PFSK-1 (cell line): ENCODE data around the gene ABHD11.

Experiments used
- POLR2AphosphoS5 ChIP-seq: IDR thresholded peaks from 2 replicates; pipeline ENCODE4 v1.6.1; 2012; ENCODE audit warnings: low read depth, mild to moderate bottlenecking, control low read depth, low read length, moderate library complexity
- SIN3A ChIP-seq: IDR thresholded peaks from 2 replicates; pipeline ENCODE4 v1.6.1; 2012; ENCODE audit warnings: mild to moderate bottlenecking, low read length, moderate library complexity, borderline replicate concordance; ENCODE audit not compliant: insufficient read depth
- TF ChIP-seq, protein P1 (sequence below), 2 experiments: IDR thresholded peaks; 2 replicates each; pipeline versions ENCODE4 v1.6.1 to v1.8.0; 2011 to 2012; ENCODE audit warnings: low read depth in 2 of 2, low read length in 2 of 2, control low read depth in 1 of 2, inconsistent platforms in 1 of 2, mild to moderate bottlenecking in 1 of 2, moderate library complexity in 1 of 2; ENCODE audit not compliant: insufficient read depth in 1 of 2

DNA sequence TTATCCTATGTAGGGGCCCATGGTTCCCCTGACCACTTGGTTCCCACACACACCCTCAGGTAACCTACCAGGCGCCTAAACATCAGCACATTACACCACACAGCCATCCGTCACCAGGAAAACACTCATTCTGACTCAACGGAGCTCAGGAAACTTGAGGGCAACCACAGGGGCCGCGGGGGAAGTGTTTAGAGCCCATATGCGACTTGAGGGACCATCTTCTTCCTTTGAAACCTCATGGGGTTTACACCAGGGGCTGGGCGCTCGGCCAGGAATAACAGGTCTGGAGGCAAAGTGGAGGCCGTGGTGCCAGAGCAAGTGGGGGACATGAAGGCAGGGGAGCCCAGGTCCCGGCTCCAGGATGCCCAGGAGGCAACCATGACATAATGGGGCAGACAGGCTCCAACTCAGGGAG, 20.6 kb downstream of the ABHD11 start:
- TF ChIP-seq, protein P1, sequence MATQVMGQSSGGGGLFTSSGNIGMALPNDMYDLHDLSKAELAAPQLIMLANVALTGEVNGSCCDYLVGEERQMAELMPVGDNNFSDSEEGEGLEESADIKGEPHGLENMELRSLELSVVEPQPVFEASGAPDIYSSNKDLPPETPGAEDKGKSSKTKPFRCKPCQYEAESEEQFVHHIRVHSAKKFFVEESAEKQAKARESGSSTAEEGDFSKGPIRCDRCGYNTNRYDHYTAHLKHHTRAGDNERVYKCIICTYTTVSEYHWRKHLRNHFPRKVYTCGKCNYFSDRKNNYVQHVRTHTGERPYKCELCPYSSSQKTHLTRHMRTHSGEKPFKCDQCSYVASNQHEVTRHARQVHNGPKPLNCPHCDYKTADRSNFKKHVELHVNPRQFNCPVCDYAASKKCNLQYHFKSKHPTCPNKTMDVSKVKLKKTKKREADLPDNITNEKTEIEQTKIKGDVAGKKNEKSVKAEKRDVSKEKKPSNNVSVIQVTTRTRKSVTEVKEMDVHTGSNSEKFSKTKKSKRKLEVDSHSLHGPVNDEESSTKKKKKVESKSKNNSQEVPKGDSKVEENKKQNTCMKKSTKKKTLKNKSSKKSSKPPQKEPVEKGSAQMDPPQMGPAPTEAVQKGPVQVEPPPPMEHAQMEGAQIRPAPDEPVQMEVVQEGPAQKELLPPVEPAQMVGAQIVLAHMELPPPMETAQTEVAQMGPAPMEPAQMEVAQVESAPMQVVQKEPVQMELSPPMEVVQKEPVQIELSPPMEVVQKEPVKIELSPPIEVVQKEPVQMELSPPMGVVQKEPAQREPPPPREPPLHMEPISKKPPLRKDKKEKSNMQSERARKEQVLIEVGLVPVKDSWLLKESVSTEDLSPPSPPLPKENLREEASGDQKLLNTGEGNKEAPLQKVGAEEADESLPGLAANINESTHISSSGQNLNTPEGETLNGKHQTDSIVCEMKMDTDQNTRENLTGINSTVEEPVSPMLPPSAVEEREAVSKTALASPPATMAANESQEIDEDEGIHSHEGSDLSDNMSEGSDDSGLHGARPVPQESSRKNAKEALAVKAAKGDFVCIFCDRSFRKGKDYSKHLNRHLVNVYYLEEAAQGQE (IDR thresholded peaks at IDR 0.05; ENCODE audit: insufficient read depth in 1 of 2, low read depth in 2 of 2, low read length in 2 of 2): no peak
- TF ChIP-seq SIN3A (no peak), POLR2AphosphoS5 (no peak)
